ENCODE results near the gene KCNK4. TPM values are rescaled to one million over a fixed set of nuclear protein-coding genes. Genes with fewer than 3 reads are reported as not detected.

KCNK4 gene
- total RNA-seq, 1 experiment from 2014 or later, result 0.26 TPM

DNA sequence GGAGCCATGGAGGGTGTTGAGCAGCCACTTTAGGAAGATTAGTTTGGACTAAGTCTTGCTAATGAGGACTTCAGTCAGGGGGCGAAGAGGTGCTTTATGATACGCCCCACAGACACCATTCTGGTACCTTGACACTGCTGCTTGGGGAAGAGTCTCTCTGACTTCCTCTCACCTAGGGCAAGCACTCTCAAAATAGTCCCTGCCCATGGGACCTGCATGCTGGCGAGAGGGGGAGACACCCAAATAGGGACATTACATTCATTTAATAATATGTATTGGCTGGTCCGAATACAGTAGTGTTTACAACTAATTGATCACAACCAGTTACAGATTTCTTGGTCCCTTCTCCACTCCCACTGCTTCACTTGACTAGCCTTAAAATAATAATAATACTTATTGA is 4.7 kb downstream of the KCNK4 start:
- intact Hi-C loops (cut with micrococcal nuclease; ENCODE audit: unreplicated experiment), result no loop called here
- no TSS peak for BruUV-seq (replicated peaks)
- ChIA-PET POLR2A (ENCODE audit: low non-redundant PET) (no interaction called here), CTCF (no interaction called here)
- Histone ChIP-seq H3K27ac (ENCODE audit: low read depth, low read length, poor library complexity, severe bottlenecking) (no peak overlapping the region), H3K4me1 (ENCODE audit: insufficient read depth, low read length, poor library complexity, severe bottlenecking) (peaks cover 24% of the 10 kb centered on the region), H3K36me3 (ENCODE audit: insufficient read depth, low read length, poor library complexity, severe bottlenecking) (no peaks in the 10 kb centered on the region), H3K9me3 (ENCODE audit: low read depth, low read length, poor library complexity, severe bottlenecking) (no peaks in the 10 kb centered on the region), H3K27me3 (replicated peaks; ENCODE audit: insufficient read depth, low read depth, low read length, poor library complexity) (peaks cover 41% of the 10 kb centered on the region), H3K4me3 (ENCODE audit: low read depth, low read length, poor library complexity, severe bottlenecking) (no peak overlapping the region)
- no peak for TF ChIP-seq EZH2 (IDR thresholded peaks at IDR 0.05; ENCODE audit: borderline replicate concordance, low read depth, low read length, poor library complexity, severe bottlenecking)
- TF ChIP-seq, protein P1, sequence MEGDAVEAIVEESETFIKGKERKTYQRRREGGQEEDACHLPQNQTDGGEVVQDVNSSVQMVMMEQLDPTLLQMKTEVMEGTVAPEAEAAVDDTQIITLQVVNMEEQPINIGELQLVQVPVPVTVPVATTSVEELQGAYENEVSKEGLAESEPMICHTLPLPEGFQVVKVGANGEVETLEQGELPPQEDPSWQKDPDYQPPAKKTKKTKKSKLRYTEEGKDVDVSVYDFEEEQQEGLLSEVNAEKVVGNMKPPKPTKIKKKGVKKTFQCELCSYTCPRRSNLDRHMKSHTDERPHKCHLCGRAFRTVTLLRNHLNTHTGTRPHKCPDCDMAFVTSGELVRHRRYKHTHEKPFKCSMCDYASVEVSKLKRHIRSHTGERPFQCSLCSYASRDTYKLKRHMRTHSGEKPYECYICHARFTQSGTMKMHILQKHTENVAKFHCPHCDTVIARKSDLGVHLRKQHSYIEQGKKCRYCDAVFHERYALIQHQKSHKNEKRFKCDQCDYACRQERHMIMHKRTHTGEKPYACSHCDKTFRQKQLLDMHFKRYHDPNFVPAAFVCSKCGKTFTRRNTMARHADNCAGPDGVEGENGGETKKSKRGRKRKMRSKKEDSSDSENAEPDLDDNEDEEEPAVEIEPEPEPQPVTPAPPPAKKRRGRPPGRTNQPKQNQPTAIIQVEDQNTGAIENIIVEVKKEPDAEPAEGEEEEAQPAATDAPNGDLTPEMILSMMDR (conservative IDR thresholded peaks at IDR 0.05; ENCODE audit: low read depth, low read length), result no peak
- DNase-seq (ENCODE audit: low spot score), result no peak

DNA sequence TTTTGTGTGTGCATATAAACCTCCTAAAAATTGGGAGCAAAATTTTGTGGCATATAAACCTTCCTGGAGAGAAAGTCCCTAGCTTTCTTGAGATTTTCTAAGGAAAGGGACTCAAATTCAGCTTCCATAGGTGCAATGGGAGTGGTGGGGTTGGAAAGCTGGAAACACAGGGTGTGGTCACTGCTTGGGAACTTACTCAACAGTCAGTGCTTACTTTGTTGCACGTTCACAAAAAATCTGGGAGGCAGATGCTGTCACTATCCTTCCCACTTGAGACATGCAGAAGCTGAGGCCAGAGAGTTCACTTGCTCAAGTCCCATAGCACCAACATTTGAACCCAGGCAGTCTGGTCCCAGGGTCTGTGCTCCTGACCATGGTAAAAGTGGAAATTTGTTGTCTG is 5.1 kb downstream of the KCNK4 start:
- H3K9me3 ChIP-seq (ENCODE audit: low read depth, low read length, poor library complexity, severe bottlenecking), result no peaks in the 10 kb centered on the region
- ChIA-PET CTCF (no interaction called here), POLR2A (ENCODE audit: low non-redundant PET) (no interaction called here)
- no TSS peak for BruUV-seq (replicated peaks)
- H3K27me3 ChIP-seq (replicated peaks; ENCODE audit: insufficient read depth, low read depth, low read length, poor library complexity), result peaks cover 36% of the 10 kb centered on the region
- DNase-seq (ENCODE audit: low spot score), result no peak
- no peak overlapping the region for H3K4me3 ChIP-seq (ENCODE audit: low read depth, low read length, poor library complexity, severe bottlenecking)
- intact Hi-C loops (cut with micrococcal nuclease; ENCODE audit: unreplicated experiment), result no loop called here
- H3K27ac ChIP-seq (ENCODE audit: low read depth, low read length, poor library complexity, severe bottlenecking), result no peak overlapping the region
- peaks cover 25% of the 10 kb centered on the region for H3K4me1 ChIP-seq (ENCODE audit: insufficient read depth, low read length, poor library complexity, severe bottlenecking)
- no peak for TF ChIP-seq EZH2 (IDR thresholded peaks at IDR 0.05; ENCODE audit: borderline replicate concordance, low read depth, low read length, poor library complexity, severe bottlenecking)
- TF ChIP-seq, protein P1 (conservative IDR thresholded peaks at IDR 0.05; ENCODE audit: low read depth, low read length), result no peak
- H3K36me3 ChIP-seq (ENCODE audit: insufficient read depth, low read length, poor library complexity, severe bottlenecking), result no peaks in the 10 kb centered on the region

DNA sequence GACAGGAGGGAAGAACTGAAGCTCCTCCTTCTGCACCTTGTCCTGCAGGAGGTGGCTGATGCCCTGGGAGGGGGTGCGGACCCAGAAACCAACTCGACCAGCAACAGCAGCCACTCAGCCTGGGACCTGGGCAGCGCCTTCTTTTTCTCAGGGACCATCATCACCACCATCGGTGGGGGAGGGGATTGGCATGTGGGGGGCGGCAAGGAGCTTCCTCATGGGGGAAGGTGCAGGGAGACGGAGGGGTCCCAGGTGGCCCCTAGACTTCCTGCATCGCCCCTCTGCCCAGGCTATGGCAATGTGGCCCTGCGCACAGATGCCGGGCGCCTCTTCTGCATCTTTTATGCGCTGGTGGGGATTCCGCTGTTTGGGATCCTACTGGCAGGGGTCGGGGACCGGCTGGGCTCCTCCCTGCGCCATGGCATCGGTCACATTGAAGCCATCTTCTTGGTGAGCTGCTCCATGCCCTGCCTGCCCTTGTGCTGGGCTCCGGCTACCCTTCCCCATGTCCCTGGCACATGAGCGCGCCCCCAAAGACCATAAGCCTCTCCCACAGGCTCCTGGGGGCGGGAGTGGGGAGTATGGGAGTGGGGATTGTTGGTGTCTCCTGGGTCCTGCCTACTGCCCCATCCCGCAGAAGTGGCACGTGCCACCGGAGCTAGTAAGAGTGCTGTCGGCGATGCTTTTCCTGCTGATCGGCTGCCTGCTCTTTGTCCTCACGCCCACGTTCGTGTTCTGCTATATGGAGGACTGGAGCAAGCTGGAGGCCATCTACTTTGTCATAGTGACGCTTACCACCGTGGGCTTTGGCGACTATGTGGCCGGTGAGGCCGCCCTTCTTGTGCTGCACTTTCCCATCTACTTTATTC is 6.0 kb downstream of the KCNK4 start:
- BruUV-seq (replicated peaks), result no TSS peak
- Histone ChIP-seq H3K4me3 (ENCODE audit: low read depth, low read length, poor library complexity, severe bottlenecking) (no peak overlapping the region), H3K36me3 (ENCODE audit: insufficient read depth, low read length, poor library complexity, severe bottlenecking) (no peaks in the 10 kb centered on the region), H3K27me3 (replicated peaks; ENCODE audit: insufficient read depth, low read depth, low read length, poor library complexity) (peaks cover 28% of the 10 kb centered on the region), H3K4me1 (ENCODE audit: insufficient read depth, low read length, poor library complexity, severe bottlenecking) (peaks cover 19% of the 10 kb centered on the region), H3K9me3 (ENCODE audit: low read depth, low read length, poor library complexity, severe bottlenecking) (no peaks in the 10 kb centered on the region), H3K27ac (ENCODE audit: low read depth, low read length, poor library complexity, severe bottlenecking) (no peak overlapping the region)
- no peak for TF ChIP-seq EZH2 (IDR thresholded peaks at IDR 0.05; ENCODE audit: borderline replicate concordance, low read depth, low read length, poor library complexity, severe bottlenecking)
- TF ChIP-seq, protein P1 (conservative IDR thresholded peaks at IDR 0.05; ENCODE audit: low read depth, low read length), result no peak
- POLR2A ChIA-PET (ENCODE audit: low non-redundant PET), result no interaction called here
- DNase-seq (ENCODE audit: low spot score), result no peak
- CTCF ChIA-PET, result no interaction called here
- intact Hi-C loops (cut with micrococcal nuclease; ENCODE audit: unreplicated experiment), result no loop called here

Data from A673 (cell line).